IMR-90 (cell line): ENCODE measurements around the gene ADPRHL1. TPM values are rescaled to one million over a fixed set of nuclear protein-coding genes. Genes with fewer than 3 reads are reported as not detected.
A peak's percentile ranks its signal among the peaks of the same experiment; 100 is the strongest.

ENCODE experiments used
- ATAC-seq: fragments of 200-7000 bp; cut with Tn5 transposase; 2 replicates; pipeline ENCODE4 v1.9.1; 2020; ENCODE audit warnings: low read depth, mild to moderate bottlenecking, moderate library complexity
- BruUV-seq: library from RNA; stranded (reverse); fragments of 400-500 nt; replicated peaks from 2 replicates; lab custom pipeline; 2021; lab: Mats Ljungman, UMichigan
- CTCF ChIA-PET: fragments of 300-600 bp; formaldehyde crosslinking; extraction: SDS; loops from one replicate; lab custom pipeline; 2021; ENCODE audit warnings: antibody characterized with exemption; lab: Yijun Ruan, JAX
- POLR2A ChIA-PET: fragments of 300-600 bp; sonication (Branson Sonifier 250); formaldehyde crosslinking; loops from one replicate; lab custom pipeline; 2022; ENCODE audit warnings: antibody characterized with exemption; ENCODE audit not compliant: unreplicated experiment; lab: Charles Lee
- DNase-seq: peaks from one replicate; pipeline ENCODE4 v3.0.0; 2013
- H2AFZ ChIP-seq: replicated peaks from 2 replicates; pipeline ENCODE3; 2013; ENCODE audit warnings: low read length, mild to moderate bottlenecking; ENCODE audit not compliant: poor library complexity
- H2AK5ac ChIP-seq: 2 replicates; pipeline ENCODE4 v1.6.1; 2013; ENCODE audit warnings: low read depth, low read length, inconsistent platforms
- H2AK9ac ChIP-seq: replicated peaks from 2 replicates; pipeline ENCODE3; 2013; ENCODE audit warnings: mild to moderate bottlenecking, low read depth, low read length, moderate library complexity; ENCODE audit not compliant: poor library complexity
- H2BK120ac ChIP-seq: 2 replicates; pipeline ENCODE4 v1.6.1; 2013; ENCODE audit warnings: low read depth, low read length, inconsistent platforms
- H2BK15ac ChIP-seq: 3 replicates; pipeline ENCODE4 v1.6.1; 2013; ENCODE audit warnings: low read depth, low read length, inconsistent platforms
- H2BK20ac ChIP-seq: 2 replicates; pipeline ENCODE4 v1.6.1; 2013; ENCODE audit warnings: low read depth, mild to moderate bottlenecking, inconsistent platforms, low read length, moderate library complexity
- H2BK5ac ChIP-seq: 2 replicates; pipeline ENCODE4 v1.6.1; 2013; ENCODE audit warnings: mild to moderate bottlenecking, low read depth, low read length, inconsistent platforms; ENCODE audit not compliant: poor library complexity, severe bottlenecking
- H3K14ac ChIP-seq: replicated peaks from 2 replicates; pipeline ENCODE4 v1.6.1; 2013; ENCODE audit warnings: low read depth, low read length, inconsistent platforms
- H3K18ac ChIP-seq: 2 replicates; pipeline ENCODE4 v1.6.1; 2013; ENCODE audit warnings: low read depth, low read length, control low read depth
- H3K23ac ChIP-seq: 2 replicates; pipeline ENCODE4 v1.6.1; 2013; ENCODE audit warnings: low read depth, low read length, inconsistent platforms
- H3K27ac ChIP-seq: 2 replicates; pipeline ENCODE4 v1.5.1; 2013; ENCODE audit warnings: mild to moderate bottlenecking, control low read depth, low read length; ENCODE audit not compliant: insufficient read depth
- H3K27me3 ChIP-seq: 2 replicates; pipeline ENCODE4 v1.6.1; 2013; ENCODE audit warnings: low read length; ENCODE audit not compliant: control insufficient read depth, insufficient read depth
- H3K36me3 ChIP-seq: 2 replicates; pipeline ENCODE4 v1.6.1; 2013; ENCODE audit warnings: low read length, mixed read lengths; ENCODE audit not compliant: control insufficient read depth, insufficient read depth
- H3K4ac ChIP-seq: 2 replicates; pipeline ENCODE4 v1.6.1; 2013; ENCODE audit warnings: low read depth, low read length, inconsistent platforms
- H3K4me1 ChIP-seq: 2 replicates; pipeline ENCODE4 v1.6.1; 2013; ENCODE audit warnings: low read length, mixed read lengths; ENCODE audit not compliant: control insufficient read depth, insufficient read depth
- H3K4me2 ChIP-seq: 2 replicates; pipeline ENCODE4 v1.6.1; 2013; ENCODE audit warnings: low read depth, mild to moderate bottlenecking, control low read depth, low read length, moderate library complexity
- H3K4me3 ChIP-seq: 2 replicates; pipeline ENCODE4 v1.5.1; 2013; ENCODE audit warnings: low read depth, mild to moderate bottlenecking, control low read depth, low read length, moderate library complexity; ENCODE audit not compliant: insufficient read depth
- H3K56ac ChIP-seq: 2 replicates; pipeline ENCODE4 v1.6.1; 2013; ENCODE audit warnings: low read length, inconsistent platforms; ENCODE audit not compliant: insufficient read depth; ENCODE audit errors: extremely low read depth
- H3K79me1 ChIP-seq, 2 experiments: 2 replicates each; pipeline ENCODE4 v1.6.1; 2013; ENCODE audit warnings: low read length in 2 of 2, inconsistent platforms in 1 of 2, low read depth in 1 of 2
- H3K9ac ChIP-seq: 2 replicates; pipeline ENCODE4 v1.6.1; 2013; ENCODE audit warnings: low read depth, low read length, control low read depth
- H3K9me1 ChIP-seq: 2 replicates; pipeline ENCODE4 v1.6.1; 2013; ENCODE audit warnings: low read length, inconsistent platforms; ENCODE audit not compliant: insufficient read depth
- H3K9me3 ChIP-seq: 2 replicates; pipeline ENCODE4 v1.6.1; 2013; ENCODE audit warnings: low read length; ENCODE audit not compliant: control insufficient read depth, insufficient read depth
- H4K20me1 ChIP-seq: 2 replicates; pipeline ENCODE4 v1.6.1; 2013; ENCODE audit warnings: low read length, inconsistent platforms; ENCODE audit not compliant: insufficient read depth
- H4K5ac ChIP-seq: 2 replicates; pipeline ENCODE4 v1.6.1; 2013; ENCODE audit warnings: mild to moderate bottlenecking, low read depth, low read length, control low read depth
- H4K8ac ChIP-seq, 2 experiments: 2 replicates each; pipeline ENCODE4 v1.6.1; 2013; ENCODE audit warnings: low read depth in 2 of 2, low read length in 2 of 2, control low read depth in 1 of 2, inconsistent platforms in 1 of 2
- H4K91ac ChIP-seq: 2 replicates; pipeline ENCODE4 v1.6.1; 2013; ENCODE audit warnings: low read depth, low read length, inconsistent platforms; ENCODE audit not compliant: insufficient read depth
- BHLHE40 ChIP-seq: fragments of 150-350 bp; IDR thresholded peaks from 2 replicates; pipeline ENCODE4 v1.6.1; 2016; ENCODE audit warnings: mild to moderate bottlenecking, low read depth, low read length
- CHD1 ChIP-seq: IDR thresholded peaks from 2 replicates; pipeline ENCODE4 v1.6.1; 2012; ENCODE audit warnings: low read depth, low read length, improper control_type of control experiment
- MAFK ChIP-seq: IDR thresholded peaks from 2 replicates; pipeline ENCODE4 v1.6.1; 2012; ENCODE audit warnings: low read depth, low read length, improper control_type of control experiment
- MAZ ChIP-seq: IDR thresholded peaks from 2 replicates; pipeline ENCODE4 v1.6.1; 2012; ENCODE audit warnings: low read depth, mild to moderate bottlenecking, low read length, improper control_type of control experiment, moderate library complexity, borderline replicate concordance
- NFE2L2 ChIP-seq: fragments of 150-350 bp; IDR thresholded peaks from 2 replicates; pipeline ENCODE4 v1.6.1; 2016; ENCODE audit warnings: low read depth, mild to moderate bottlenecking, low read length
- RAD21 ChIP-seq: IDR thresholded peaks from 2 replicates; pipeline ENCODE4 v1.6.1; 2012; ENCODE audit warnings: low read length, improper control_type of control experiment
- RCOR1 ChIP-seq: IDR thresholded peaks from 2 replicates; pipeline ENCODE4 v1.6.1; 2012; ENCODE audit warnings: mild to moderate bottlenecking, low read length, improper control_type of control experiment; ENCODE audit not compliant: insufficient replicate concordance
- RFX5 ChIP-seq: IDR thresholded peaks from 2 replicates; pipeline ENCODE4 v1.8.0; 2012; ENCODE audit warnings: low read depth, mild to moderate bottlenecking, low read length, moderate library complexity
- WGBS, 2 experiments: methylation state at CpG; one replicate each; pipeline versions ENCODE4 v1.1.5 to v1.1.7; 2013; ENCODE audit warnings: missing lambda C conversion rate in 2 of 2; ENCODE audit not compliant: insufficient read length in 1 of 2; ENCODE audit errors: extremely low coverage in 2 of 2; 5-methylcytosine and 5-hydroxymethylcytosine counted together
- dilution Hi-C: fragments of 300-500 bp; cut with HindIII; formaldehyde crosslinking; loops from one replicate; pipeline ENCODE4 v1.14.3; 2018; ENCODE audit warnings: low sequenced_read_pairs; ENCODE audit not compliant: unreplicated experiment
- in situ Hi-C: fragments of 300-500 bp; cut with MboI; formaldehyde crosslinking; loops from 3 replicates; pipeline ENCODE4 v1.14.3; 2019; ENCODE audit warnings: low sequenced_read_pairs, inconsistent platforms, mixed read lengths
- intact Hi-C: fragments of 100-400 bp; cut with micrococcal nuclease; formaldehyde crosslinking; loops from 2 replicates; pipeline ENCODE4 v1.10.0; 2022
- polyA plus RNA-seq, 3 experiments: library from polyadenylated mRNA; depleted of rRNA; stranded (reverse); fragments of >200 nt; gene quantifications; 2 replicates each; pipeline ENCODE4 v1.2.3, GENCODE V29; 2012; ENCODE audit warnings: low replicate concordance in 1 of 3
- total RNA-seq: library from RNA; depleted of rRNA; stranded (reverse); fragments of >200 nt; gene quantifications from 2 replicates; pipeline ENCODE4 v1.2.3, GENCODE V29; 2012

ADPRHL1 gene
- total and polyA plus RNA-seq, 2 of the 4 experiments (the other 2 are of a cell fraction) = 0.36 to 0.67 TPM

- CTCF ChIA-PET = interaction anchor here (0.6 kb wide), 1 partner anchor 93 kb away, joined by 4 read pairs; no protein-coding TSS in a partner anchor
- POLR2A ChIA-PET = no interaction called here
Measured at GRCh38 chr13:113398963-113399754, 54.1 kb downstream of the ADPRHL1 start.

More at GRCh38 chr13:113398963-113399754, 54.1 kb downstream of the ADPRHL1 start:
- peak; percentile 57 for ATAC-seq
- Histone ChIP-seq H4K5ac (no peak overlapping the region), H3K9me1 (0 out of 2 replicates have a peak, but pooled peaks cover 4% of the 10 kb centered on the region), H2AK9ac (no peak overlapping the region), H2AFZ (peak overlapping the region; percentile 69), H3K23ac (no peak overlapping the region), H3K4me2 (no peak overlapping the region), H3K9me3 (no peaks in the 10 kb centered on the region), H3K4me1 (peaks cover 6% of the 10 kb centered on the region; the same call in 1 of the 2 replicates), H3K27me3 (no peaks in the 10 kb centered on the region), H2BK5ac (no peak overlapping the region), H3K18ac (no peak overlapping the region), H3K14ac (0 out of 2 replicates have a peak overlapping the region, but pooled peaks have one; percentile 21), H3K4me3 (no peak overlapping the region), H3K79me1 (no peaks in the 10 kb centered on the region), H3K27ac (no peak overlapping the region), H3K4ac (peak overlapping the region; percentile 19; the same call in 1 of the 2 replicates), H2BK15ac (no peak overlapping the region), H3K56ac (no peak overlapping the region), H4K8ac (no peak overlapping the region), H4K91ac (no peak overlapping the region), H2AK5ac (0 out of 2 replicates have a peak overlapping the region, but pooled peaks have one; percentile 4), H3K9ac (no peak overlapping the region), H4K20me1 (no peaks in the 10 kb centered on the region), H2BK120ac (peak overlapping the region; percentile 52), H3K36me3 (no peaks in the 10 kb centered on the region), H2BK20ac (0 out of 2 replicates have a peak overlapping the region, but pooled peaks have one; percentile 23)
- TF ChIP-seq NFE2L2 (no peak), RFX5 (no peak), RAD21 (no peak), CHD1 (no peak), MAZ (no peak), MAFK (no peak), RCOR1 (no peak), BHLHE40 (no peak)
- in situ Hi-C loops (loop anchor here (25.0 kb wide), 1 partner anchor 462 kb away; no protein-coding TSS in a partner anchor), dilution Hi-C loops (no loop called here), intact Hi-C loops (no loop called here)
- 89% methylated on average over 7 of the region's 19 CpGs; no CpG with 5 or more reads in 1 of the 2 experiments for WGBS, 2 experiments
- no TSS peak for BruUV-seq
- DNase-seq = no peak
